H1 (cell line): Measurements from ENCODE around the gene PRMT3. TPM values are rescaled to one million over a fixed set of nuclear protein-coding genes. Genes with fewer than 3 reads are reported as not detected.
"Not testable (repeated sequence)": the region's sequence is repeated elsewhere in the genome, so short reads cannot be mapped to it uniquely, and the experiment has no call there.

Experiments used
- CTCF ChIA-PET: fragments of 300-600 bp; sonication (Branson Sonifier 250); formaldehyde crosslinking; loops from one replicate; lab custom pipeline; 2021; ENCODE audit not compliant: partially characterized antibody; lab: Charles Lee
- POLR2A ChIA-PET: fragments of 300-600 bp; sonication (Branson Sonifier 250); formaldehyde crosslinking; loops from one replicate; lab custom pipeline; 2021; ENCODE audit warnings: inconsistent platforms; ENCODE audit not compliant: partially characterized antibody; lab: Charles Lee
- DNase-seq, 2 experiments: peaks; one replicate each; pipeline versions ENCODE4 v3.0.0 to v3.0.0-alpha.2; 2010 to 2022; ENCODE audit warnings: low spot score in 2 of 2, low read depth in 1 of 2, mixed read lengths in 1 of 2
- FAIRE-seq: peaks from 2 replicates; lab custom pipeline; 2011; peaks lifted over from hg19 to GRCh38; lab: Jason Lieb, UNC
- H2AFZ ChIP-seq: 2 replicates; pipeline ENCODE4 v1.8.1; 2012; ENCODE audit warnings: low read length, inconsistent platforms
- H2AK5ac ChIP-seq: 2 replicates; pipeline ENCODE4 v1.6.1; 2013; ENCODE audit warnings: low read depth, low read length
- H2BK120ac ChIP-seq: replicated peaks from 2 replicates; pipeline ENCODE3; 2013; ENCODE audit warnings: low read depth, low read length, inconsistent platforms
- H2BK12ac ChIP-seq: 2 replicates; pipeline ENCODE4 v1.6.1; 2013; ENCODE audit warnings: low read depth, low read length
- H2BK15ac ChIP-seq: 2 replicates; pipeline ENCODE4 v1.6.1; 2013; ENCODE audit warnings: low read length
- H2BK20ac ChIP-seq: 2 replicates; pipeline ENCODE4 v1.6.1; 2013; ENCODE audit warnings: low read length
- H2BK5ac ChIP-seq: 2 replicates; pipeline ENCODE4 v1.6.1; 2013; ENCODE audit warnings: low read depth, low read length
- H3K14ac ChIP-seq: 2 replicates; pipeline ENCODE4 v1.6.1; 2013; ENCODE audit warnings: inconsistent platforms; ENCODE audit not compliant: insufficient read length
- H3K18ac ChIP-seq: 2 replicates; pipeline ENCODE4 v1.6.1; 2013; ENCODE audit warnings: low read length; ENCODE audit errors: extremely low read depth
- H3K23ac ChIP-seq: 2 replicates; pipeline ENCODE4 v1.6.1; 2013; ENCODE audit warnings: inconsistent platforms; ENCODE audit not compliant: insufficient read length
- H3K23me2 ChIP-seq: 2 replicates; pipeline ENCODE4 v1.6.1; 2013; ENCODE audit warnings: low read depth, low read length
- H3K27ac ChIP-seq: 2 replicates; pipeline ENCODE4 v1.6.1; 2011; ENCODE audit warnings: low read depth, low read length, inconsistent platforms
- H3K27me3 ChIP-seq, 4 experiments: replicated peaks in 1 of 4; 1 replicate in 1 of 4; 2 replicates in 3 of 4; pipeline versions ENCODE4 v1.6.1 to v1.8.1; 2011 to 2013; ENCODE audit warnings: low read length in 3 of 4, mild to moderate bottlenecking in 3 of 4, inconsistent platforms in 2 of 4, mixed read lengths in 2 of 4, moderate library complexity in 1 of 4; ENCODE audit not compliant: control insufficient read depth in 3 of 4, insufficient read depth in 3 of 4; ENCODE audit errors: extremely low read depth in 1 of 4
- H3K36me3 ChIP-seq, 4 experiments: 2 replicates each; pipeline versions ENCODE4 v1.6.1 to v1.8.1; 2011 to 2013; ENCODE audit warnings: mild to moderate bottlenecking in 4 of 4, low read length in 3 of 4, moderate library complexity in 2 of 4, control low read depth in 1 of 4, inconsistent platforms in 1 of 4; ENCODE audit not compliant: insufficient read depth in 4 of 4, control insufficient read depth in 2 of 4
- H3K4ac ChIP-seq: replicated peaks from 2 replicates; pipeline ENCODE3; 2013; ENCODE audit warnings: low read length, low read depth, mixed read lengths, inconsistent platforms; ENCODE audit not compliant: insufficient read length
- H3K4me1 ChIP-seq, 4 experiments: replicated peaks in 1 of 4; 1 replicate in 1 of 4; 2 replicates in 3 of 4; pipeline versions ENCODE4 v1.6.1 to v1.8.1; 2011 to 2013; ENCODE audit warnings: low read length in 3 of 4, inconsistent platforms in 2 of 4, mixed read lengths in 1 of 4; ENCODE audit not compliant: insufficient read depth in 4 of 4, control insufficient read depth in 3 of 4
- H3K4me2 ChIP-seq, 2 experiments: 2 replicates each; pipeline versions ENCODE4 v1.6.1 to v1.8.1; 2011 to 2013; ENCODE audit warnings: low read depth in 2 of 2, low read length in 2 of 2, control low read depth in 1 of 2, inconsistent platforms in 1 of 2, mild to moderate bottlenecking in 1 of 2; ENCODE audit not compliant: insufficient read depth in 1 of 2
- H3K4me3 ChIP-seq, 4 experiments: fragments of 200-600, 300-600 bp in 1 of 4; sonication (generic), shearing (Covaris generic), sonication (Bioruptor Twin) in 1 of 4; 2 replicates each; pipeline versions ENCODE4 v1.5.1 to v1.8.1; 2011 to 2016; ENCODE audit warnings: low read length in 4 of 4, low read depth in 3 of 4, control low read depth in 2 of 4, inconsistent platforms in 2 of 4, mild to moderate bottlenecking in 2 of 4, mixed read lengths in 1 of 4, moderate library complexity in 1 of 4; ENCODE audit not compliant: insufficient read depth in 2 of 4; ENCODE audit errors: extremely low read depth in 1 of 4
- H3K56ac ChIP-seq: replicated peaks from 2 replicates; pipeline ENCODE3; 2013; ENCODE audit warnings: low read depth, mild to moderate bottlenecking, mixed read lengths, low read length, inconsistent platforms; ENCODE audit not compliant: insufficient read length
- H3K79me1 ChIP-seq: 2 replicates; pipeline ENCODE4 v1.6.1; 2013; ENCODE audit warnings: low read depth, low read length, control low read depth
- H3K79me2 ChIP-seq, 2 experiments: 2 replicates each; pipeline versions ENCODE4 v1.6.1 to v1.8.1; 2012 to 2013; ENCODE audit warnings: low read length in 2 of 2, mild to moderate bottlenecking in 2 of 2, inconsistent platforms in 1 of 2; ENCODE audit not compliant: insufficient read depth in 2 of 2, control insufficient read depth in 1 of 2
- H3K9ac ChIP-seq, 4 experiments: replicated peaks in 1 of 4; 1 replicate in 1 of 4; 2 replicates in 3 of 4; pipeline versions ENCODE4 v1.6.1 to v1.8.1; 2011 to 2013; ENCODE audit warnings: low read depth in 3 of 4, low read length in 3 of 4, control low read depth in 2 of 4, mild to moderate bottlenecking in 2 of 4, moderate library complexity in 2 of 4, inconsistent platforms in 1 of 4; ENCODE audit errors: extremely low read depth in 1 of 4
- H3K9me3 ChIP-seq, 2 experiments: 2 replicates each; pipeline versions ENCODE4 v1.6.1 to v1.8.1; 2012 to 2013; ENCODE audit warnings: mild to moderate bottlenecking in 2 of 2, moderate library complexity in 2 of 2, control low read depth in 1 of 2, inconsistent platforms in 1 of 2, low read depth in 1 of 2, low read length in 1 of 2, mixed read lengths in 1 of 2; ENCODE audit not compliant: insufficient read depth in 2 of 2
- H4K20me1 ChIP-seq, 2 experiments: replicated peaks in 1 of 2; 2 replicates each; pipeline versions ENCODE3 to v1.8.1; 2011 to 2013; ENCODE audit warnings: inconsistent platforms in 2 of 2, low read length in 2 of 2, mild to moderate bottlenecking in 1 of 2; ENCODE audit not compliant: insufficient read depth in 2 of 2, control insufficient read depth in 1 of 2
- H4K5ac ChIP-seq: 2 replicates; pipeline ENCODE4 v1.6.1; 2013; ENCODE audit warnings: low read length, low read depth, mixed read lengths, inconsistent platforms; ENCODE audit not compliant: insufficient read length
- H4K8ac ChIP-seq: 2 replicates; pipeline ENCODE4 v1.8.0; 2013; ENCODE audit warnings: mild to moderate bottlenecking, moderate library complexity, low read length, inconsistent platforms; ENCODE audit not compliant: insufficient read depth; ENCODE audit errors: extremely low read depth
- H4K91ac ChIP-seq: replicated peaks from 2 replicates; pipeline ENCODE3; 2013; ENCODE audit warnings: low read length, mixed read lengths, inconsistent platforms; ENCODE audit not compliant: insufficient read length
- WGBS, 2 experiments: shearing (Covaris generic) in 1 of 2; methylation state at CpG; one replicate each; pipeline versions ENCODE4 v1.1.6 to v1.1.7; 2013 to 2015; ENCODE audit warnings: low lambda C conversion rate in 2 of 2, mixed read lengths in 2 of 2, inconsistent platforms in 1 of 2, low coverage in 1 of 2, missing lambda C conversion rate in 1 of 2; ENCODE audit not compliant: insufficient replicate concordance in 2 of 2, insufficient coverage in 1 of 2, insufficient read length in 1 of 2; ENCODE audit errors: extremely low coverage in 1 of 2, missing lambda C conversion rate in 1 of 2; 5-methylcytosine and 5-hydroxymethylcytosine counted together
- polyA plus RNA-seq, 7 experiments: library from polyadenylated mRNA; depleted of rRNA in 3 of 7; stranded (reverse) in 5 of 7; unstranded in 2 of 7; fragments of >200 nt in 5 of 7; fragments of 200-250 nt in 2 of 7; gene quantifications; 1 replicate in 5 of 7; 2 replicates in 1 of 7; 4 replicates in 1 of 7; pipeline versions ENCODE4 v1.2.1 to v1.2.3, GENCODE V29; 2011 to 2013; ENCODE audit warnings: missing spikeins in 2 of 7, mixed read lengths in 2 of 7
- total RNA-seq: library from RNA; stranded (reverse); fragmentation: NEBNext Ultra II Directional; extraction: Animal tissue kit (Norgen Biotek cat#: 25700); gene quantifications from 2 replicates; pipeline ENCODE4 v1.2.1, GENCODE V29; 2021

Gene PRMT3
- total and polyA plus RNA-seq, 2 of the 8 experiments (the other 6 are each of a cell fraction or from before 2014, with no cell fraction given) = 11.2 to 26.5 TPM

- FAIRE-seq, H3K14ac ChIP-seq, H3K4ac ChIP-seq, H3K9me3 ChIP-seq, H2AK5ac ChIP-seq, H3K4me3 ChIP-seq, H3K79me1 ChIP-seq, H3K4me2 ChIP-seq, DNase-seq, H2BK5ac ChIP-seq, H3K23ac ChIP-seq, H4K8ac ChIP-seq, H4K91ac ChIP-seq, H3K18ac ChIP-seq, H2AFZ ChIP-seq, H3K23me2 ChIP-seq, H4K5ac ChIP-seq, H2BK20ac ChIP-seq, POLR2A ChIA-PET, H3K79me2 ChIP-seq, H2BK12ac ChIP-seq, H3K27ac ChIP-seq, H3K9ac ChIP-seq, H2BK15ac ChIP-seq, H3K36me3 ChIP-seq, H2BK120ac ChIP-seq, H4K20me1 ChIP-seq, H3K56ac ChIP-seq: not testable (repeated sequence)
- peaks cover 6 to 19% (median 15%) of the 10 kb centered on the region in 4 experiments for H3K27me3 ChIP-seq
- WGBS, 2 experiments = 90% methylated on average over 6 of the region's 6 CpGs; no CpG with 5 or more reads in 1 of the 2 experiments
- peaks cover 3 to 15% (median 8%) of the 10 kb centered on the region in 4 experiments; a peak in 6 of 7 replicates for H3K4me1 ChIP-seq
- CTCF ChIA-PET = interaction anchor here (7.7 kb wide), 1 partner anchor 11 kb away, joined by 49 read pairs; no protein-coding TSS in a partner anchor
Measured at GRCh38 chr11:20365465-20365864, 22.1 kb upstream of the PRMT3 start.
